GM19023 (cell line): ENCODE data around the gene SCGB3A1.

ENCODE experiments used
- ATAC-seq: cut with Tn5 transposase; IDR thresholded peaks from one replicate; pipeline ENCODE4 v1.9.1; 2021; ENCODE audit warnings: mild to moderate bottlenecking, moderate library complexity; ENCODE audit not compliant: unreplicated experiment

The SCGB3A1 gene

GRCh38 chr5:180625791-180626660, 34.7 kb upstream of the SCGB3A1 start:
- no peak for ATAC-seq

- no peak for ATAC-seq
Observed at GRCh38 chr5:180625125-180625790, 34.0 kb upstream of the SCGB3A1 start.

- ATAC-seq = no peak
Observed at GRCh38 chr5:180624587-180624986, 33.3 kb upstream of the SCGB3A1 start.

GRCh38 chr5:180623844-180624243, 32.5 kb upstream of the SCGB3A1 start:
- ATAC-seq = no peak

- no peak for ATAC-seq
Observed at GRCh38 chr5:180623411-180623834, 32.1 kb upstream of the SCGB3A1 start.

GRCh38 chr5:180622910-180623309, 31.6 kb upstream of the SCGB3A1 start:
- ATAC-seq = no peak

GRCh38 chr5:180621311-180621710, 30.0 kb upstream of the SCGB3A1 start:
- no peak for ATAC-seq

GRCh38 chr5:180620014-180620413, 28.7 kb upstream of the SCGB3A1 start:
- ATAC-seq = no peak

- no peak for ATAC-seq
Observed at GRCh38 chr5:180619563-180619915, 28.2 kb upstream of the SCGB3A1 start.

GRCh38 chr5:180618829-180619562, 27.7 kb upstream of the SCGB3A1 start:
- ATAC-seq = no peak

- no peak for ATAC-seq
Observed at GRCh38 chr5:180618487-180618828, 27.2 kb upstream of the SCGB3A1 start.

GRCh38 chr5:180613814-180614188, 22.5 kb upstream of the SCGB3A1 start:
- ATAC-seq = no peak

- ATAC-seq = no peak
Observed at GRCh38 chr5:180613188-180613813, 22.0 kb upstream of the SCGB3A1 start.

GRCh38 chr5:180612683-180613082, 21.4 kb upstream of the SCGB3A1 start:
- no peak for ATAC-seq

GRCh38 chr5:180611140-180611850, 20.0 kb upstream of the SCGB3A1 start:
- ATAC-seq = no peak

- no peak for ATAC-seq
Observed at GRCh38 chr5:180609817-180610550, 18.7 kb upstream of the SCGB3A1 start.

GRCh38 chr5:180609386-180609785, 18.1 kb upstream of the SCGB3A1 start:
- ATAC-seq = no peak

GRCh38 chr5:180608572-180609310, 17.4 kb upstream of the SCGB3A1 start:
- no peak for ATAC-seq

GRCh38 chr5:180607861-180608571, 16.7 kb upstream of the SCGB3A1 start:
- no peak for ATAC-seq
